Pancreas (tissue), 10 donors: ENCODE data around the gene CTNNA2. TPM values are rescaled to one million over a fixed set of nuclear protein-coding genes. Genes with fewer than 3 reads are reported as not detected.

Experiments
- ATAC-seq, 4 donors: fragments of 200-7000 bp; cut with Tn5 transposase; one replicate each; pipeline versions ENCODE4 v1.8.0 to v1.9.1; 2020; ENCODE audit warnings: mild to moderate bottlenecking in 4 of 4, moderate library complexity in 4 of 4
- DNase-seq, 6 donors: peaks; one replicate each; pipeline ENCODE4 v3.0.0-alpha.2; 2020
- FAIRE-seq: peaks from 2 replicates; lab custom pipeline; 2012; peaks lifted over from hg19 to GRCh38; lab: Jason Lieb, UNC
- H3K27ac ChIP-seq, 4 donors: fragments of 200-600 bp; sonication (generic); 1 replicate in 3 of 4; 2 replicates in 1 of 4; pipeline versions ENCODE4 v1.5.0 to v1.8.0; 2020
- H3K27me3 ChIP-seq, 4 donors: fragments of 200-600 bp; one replicate each; pipeline ENCODE4 v1.8.0; 2021
- H3K36me3 ChIP-seq, 3 donors: fragments of 200-600 bp; sonication (generic) in 1 of 3; one replicate each; pipeline versions ENCODE4 v1.5.0 to v1.8.0; 2020 to 2021
- H3K4me1 ChIP-seq, 3 donors: fragments of 200-600 bp; one replicate each; pipeline ENCODE4 v1.8.0; 2021
- H3K4me3 ChIP-seq, 4 donors: fragments of 200-600 bp; sonication (generic) in 2 of 4; one replicate each; pipeline versions ENCODE4 v1.5.0 to v1.8.0; 2020 to 2021
- H3K9me3 ChIP-seq, 4 donors: fragments of 200-600 bp; one replicate each; pipeline ENCODE4 v1.8.0; 2021
- WGBS, 2 donors: extraction: QIAGEN DNeasy Blood & Tissue Kit; methylation state at CpG; one replicate each; pipeline ENCODE4 v1.1.7; 2013; 5-methylcytosine and 5-hydroxymethylcytosine counted together
- intact Hi-C, 3 donors: fragments of 100-400 bp; cut with DNase I; formaldehyde crosslinking; loops; one replicate each; pipeline versions ENCODE4 v1.11.1 to v1.14.2; 2022
- polyA plus RNA-seq, 2 donors: library from polyadenylated mRNA; stranded (reverse); fragments of 200-250 nt; gene quantifications; one replicate each; pipeline ENCODE4 v1.2.3, GENCODE V29; 2013
- total RNA-seq, 6 donors: library from RNA; stranded (reverse); fragmentation: NEBNext Ultra II Directional in 4 of 6; extraction: Animal tissue kit (Norgen Biotek cat#: 25700) in 4 of 6; gene quantifications; one replicate each; pipeline versions ENCODE4 v1.2.1 to v1.2.4, GENCODE V29; 2021 to 2023
- TF ChIP-seq, protein P1 (sequence below), 4 donors: fragments of 200-600 bp; sonication (generic) in 3 of 4; IDR thresholded peaks; one replicate each; pipeline versions ENCODE4 v1.5.0 to v1.8.0; 2021; ENCODE audit warnings: antibody characterized with exemption in 4 of 4
- donor health status: healthy with polysubstance abuse.
- donor health status: DM: no; HTN: no; CAD: no; lungs with moderate emphysema.
- donor health status: DM: no; HTN: no; CAD: no.
- donor health status: control.
- donor health status: control.
- donor health status: Bipolar disorder and iron deficiency.
- donor health status: DM: yes; HTN: yes; CAD: no.
- donor health status: DM: no; HTN: no; CAD: no.
- donor health status: DM: no; HTN: no; CAD: no.
- donor health status: DM: yes; HTN: yes; CAD: no.

Gene CTNNA2
- total and polyA plus RNA-seq, 8 donors = 0.25 to 12.1 (median 2.1) TPM

DNA sequence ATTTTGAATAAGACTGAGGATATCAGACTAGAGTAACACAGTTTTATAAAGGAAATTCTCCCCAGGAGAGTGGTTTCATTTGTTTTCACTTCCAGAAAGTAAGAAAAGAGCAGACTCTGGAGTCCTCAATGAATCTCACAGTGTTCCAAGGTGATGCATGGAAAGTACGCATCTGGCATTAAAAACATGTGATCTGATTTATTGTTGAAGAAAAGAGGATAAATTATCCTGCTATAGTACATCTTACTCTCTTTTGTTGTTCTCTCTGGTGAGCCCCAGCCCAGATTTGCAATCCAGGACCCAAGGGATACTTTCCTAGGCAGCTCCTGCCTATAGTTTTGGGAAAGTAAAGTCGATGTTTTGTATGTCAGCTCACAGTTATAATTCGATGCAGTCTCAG is 285.9 kb downstream of the CTNNA2 start:
- no peaks in the 10 kb centered on the region for H3K4me1 ChIP-seq
- H3K9me3 ChIP-seq = no peaks in the 10 kb centered on the region
- no peaks in the 10 kb centered on the region for H3K27me3 ChIP-seq
- FAIRE-seq (no peak), DNase-seq (no peak), ATAC-seq (no peak)
- no peaks in the 10 kb centered on the region for H3K36me3 ChIP-seq
- no peak overlapping the region for H3K27ac ChIP-seq
- H3K4me3 ChIP-seq = no peak overlapping the region
- TF ChIP-seq, protein P1, sequence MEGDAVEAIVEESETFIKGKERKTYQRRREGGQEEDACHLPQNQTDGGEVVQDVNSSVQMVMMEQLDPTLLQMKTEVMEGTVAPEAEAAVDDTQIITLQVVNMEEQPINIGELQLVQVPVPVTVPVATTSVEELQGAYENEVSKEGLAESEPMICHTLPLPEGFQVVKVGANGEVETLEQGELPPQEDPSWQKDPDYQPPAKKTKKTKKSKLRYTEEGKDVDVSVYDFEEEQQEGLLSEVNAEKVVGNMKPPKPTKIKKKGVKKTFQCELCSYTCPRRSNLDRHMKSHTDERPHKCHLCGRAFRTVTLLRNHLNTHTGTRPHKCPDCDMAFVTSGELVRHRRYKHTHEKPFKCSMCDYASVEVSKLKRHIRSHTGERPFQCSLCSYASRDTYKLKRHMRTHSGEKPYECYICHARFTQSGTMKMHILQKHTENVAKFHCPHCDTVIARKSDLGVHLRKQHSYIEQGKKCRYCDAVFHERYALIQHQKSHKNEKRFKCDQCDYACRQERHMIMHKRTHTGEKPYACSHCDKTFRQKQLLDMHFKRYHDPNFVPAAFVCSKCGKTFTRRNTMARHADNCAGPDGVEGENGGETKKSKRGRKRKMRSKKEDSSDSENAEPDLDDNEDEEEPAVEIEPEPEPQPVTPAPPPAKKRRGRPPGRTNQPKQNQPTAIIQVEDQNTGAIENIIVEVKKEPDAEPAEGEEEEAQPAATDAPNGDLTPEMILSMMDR (IDR thresholded peaks at IDR 0.05) = no peak
- WGBS, 2 donors = 77 to 92% methylated on average over 3 of the region's 3 CpGs
- intact Hi-C loops = no loop called here

DNA sequence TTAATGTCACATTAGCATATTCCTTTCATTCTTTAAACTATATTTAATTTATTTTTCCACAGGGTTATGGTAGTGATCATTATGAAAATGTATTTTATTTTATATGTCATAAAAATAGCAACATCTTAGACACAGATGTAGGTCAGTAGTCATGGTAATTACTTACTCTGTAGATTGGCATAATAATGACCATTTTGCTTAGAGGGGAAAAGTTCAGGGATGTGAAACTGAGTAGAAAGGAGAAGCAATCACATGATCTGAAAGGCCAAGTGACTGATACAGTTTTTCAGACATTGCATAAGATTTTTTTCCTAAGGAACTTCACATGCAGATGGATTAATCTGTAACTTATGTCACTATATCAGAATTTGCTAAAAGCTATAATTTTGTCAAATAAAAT is 286.9 kb downstream of the CTNNA2 start:
- Histone ChIP-seq H3K36me3 (no peaks in the 10 kb centered on the region), H3K27ac (no peak overlapping the region), H3K9me3 (no peaks in the 10 kb centered on the region), H3K4me3 (no peak overlapping the region), H3K4me1 (no peaks in the 10 kb centered on the region), H3K27me3 (no peaks in the 10 kb centered on the region)
- TF ChIP-seq, protein P1 (IDR thresholded peaks at IDR 0.05) = no peak
- FAIRE-seq = no peak
- no peak for ATAC-seq
- DNase-seq = no peak
- intact Hi-C loops = no loop called here

DNA sequence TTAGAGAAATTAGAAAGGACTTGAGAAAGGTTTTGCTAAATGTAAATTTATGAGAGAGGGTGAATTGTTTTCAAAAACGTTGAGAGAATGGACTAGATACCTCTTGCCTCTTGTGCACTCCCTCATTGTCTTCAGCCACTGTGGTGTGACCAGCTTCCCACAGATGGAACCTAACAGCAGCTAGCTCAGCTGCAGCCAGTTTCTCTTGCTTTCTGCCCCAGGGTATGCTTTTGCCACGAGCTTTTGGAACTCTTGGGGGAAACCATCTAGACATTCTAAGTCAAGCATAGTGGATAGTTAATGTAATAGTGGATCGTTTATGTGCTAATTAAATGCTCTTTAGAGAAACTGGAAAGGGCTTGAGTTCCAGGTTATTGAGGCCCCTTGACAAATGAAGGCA is 288.2 kb downstream of the CTNNA2 start:
- no peaks in the 10 kb centered on the region for H3K9me3 ChIP-seq
- no peaks in the 10 kb centered on the region for H3K4me1 ChIP-seq
- no peak overlapping the region for H3K4me3 ChIP-seq
- DNase-seq (no peak), ATAC-seq (no peak), FAIRE-seq (no peak)
- H3K36me3 ChIP-seq = no peaks in the 10 kb centered on the region
- no peaks in the 10 kb centered on the region for H3K27me3 ChIP-seq
- 43 to 48% methylated on average over 3 of the region's 3 CpGs for WGBS, 2 donors
- TF ChIP-seq, protein P1 (IDR thresholded peaks at IDR 0.05) = no peak
- H3K27ac ChIP-seq = no peak overlapping the region
- intact Hi-C loops = no loop called here

DNA sequence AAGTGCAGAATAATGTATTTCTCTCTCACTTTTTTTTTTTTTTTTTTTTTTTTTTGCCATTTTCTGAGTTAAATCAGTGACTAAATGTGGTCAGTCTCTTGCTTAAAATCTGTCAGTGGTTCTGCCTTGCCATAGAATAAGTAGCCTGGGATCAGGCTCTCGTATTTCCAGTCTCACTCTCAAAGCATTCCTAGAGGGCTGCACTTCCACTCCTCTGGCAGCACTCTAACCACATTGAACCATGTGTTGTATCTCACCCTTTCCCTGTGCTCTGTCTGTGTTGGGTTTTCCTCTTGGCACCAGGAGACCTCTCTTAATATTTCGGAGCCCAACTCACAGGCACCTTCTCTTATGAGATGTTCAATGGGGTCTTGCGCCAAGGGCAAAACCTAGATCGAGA is 304.4 kb downstream of the CTNNA2 start:
- Histone ChIP-seq H3K27me3 (no peaks in the 10 kb centered on the region), H3K4me3 (no peak overlapping the region), H3K4me1 (no peaks in the 10 kb centered on the region), H3K36me3 (no peaks in the 10 kb centered on the region), H3K27ac (no peak overlapping the region), H3K9me3 (no peaks in the 10 kb centered on the region)
- FAIRE-seq = no peak
- no peak for ATAC-seq
- intact Hi-C loops = no loop called here
- WGBS, 2 donors = 72 to 73% methylated on average over 4 of the region's 4 CpGs
- DNase-seq = no peak
- TF ChIP-seq, protein P1 (IDR thresholded peaks at IDR 0.05) = no peak

DNA sequence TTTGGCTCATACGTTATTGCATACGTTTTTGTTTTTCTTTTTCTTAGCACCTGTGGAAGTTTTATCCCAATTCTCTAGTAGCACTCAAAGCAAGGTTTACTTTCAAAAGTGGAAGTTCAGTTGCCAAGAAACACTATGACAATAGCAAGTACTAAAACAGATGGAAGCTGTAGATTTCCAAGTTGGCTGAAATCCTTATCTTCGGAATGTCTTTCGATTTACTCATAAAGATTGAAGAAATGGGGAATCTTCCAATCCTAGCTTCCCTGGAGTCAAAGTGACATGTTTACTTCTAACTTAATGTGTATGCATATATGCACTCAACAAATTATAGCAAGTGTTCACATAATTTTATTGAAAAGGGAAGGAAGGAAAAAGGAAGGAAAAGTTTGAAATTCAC is 307.4 kb downstream of the CTNNA2 start:
- WGBS, 2 donors = 68 to 72% methylated on average over 4 of the region's 4 CpGs
- no peak for DNase-seq
- Histone ChIP-seq H3K27me3 (no peaks in the 10 kb centered on the region), H3K4me3 (no peak overlapping the region), H3K27ac (no peak overlapping the region), H3K4me1 (no peaks in the 10 kb centered on the region), H3K36me3 (no peaks in the 10 kb centered on the region), H3K9me3 (no peaks in the 10 kb centered on the region)
- ATAC-seq = no peak
- TF ChIP-seq, protein P1 (IDR thresholded peaks at IDR 0.05) = no peak
- intact Hi-C loops = no loop called here
- no peak for FAIRE-seq
